Fibroblast of villous mesenchyme (primary cell): ENCODE measurements around the gene MFSD2B. TPM values are rescaled to one million over a fixed set of nuclear protein-coding genes. Genes with fewer than 3 reads are reported as not detected.
A peak's percentile ranks its signal among the peaks of the same experiment; 100 is the strongest.

Source experiments
- DNase-seq: peaks from one replicate; pipeline ENCODE4 v3.0.0-alpha.2; 2010; ENCODE audit warnings: low read depth
- H3K4me3 ChIP-seq: 2 replicates; pipeline ENCODE4 v1.5.1; 2011; ENCODE audit warnings: low read depth, mild to moderate bottlenecking, low read length
- total RNA-seq: library from RNA; depleted of rRNA; stranded (reverse); fragments of >200 nt; gene quantifications from 2 replicates; pipeline ENCODE4 v1.2.3, GENCODE V29; 2012
- TF ChIP-seq, protein P1 (sequence below): IDR thresholded peaks from 2 replicates; pipeline ENCODE4 v1.5.1; 2012; ENCODE audit warnings: low read depth, mild to moderate bottlenecking, low read length; ENCODE audit not compliant: insufficient read depth

MFSD2B gene
- total RNA-seq, 1 donor, result under 0.01 TPM

DNA sequence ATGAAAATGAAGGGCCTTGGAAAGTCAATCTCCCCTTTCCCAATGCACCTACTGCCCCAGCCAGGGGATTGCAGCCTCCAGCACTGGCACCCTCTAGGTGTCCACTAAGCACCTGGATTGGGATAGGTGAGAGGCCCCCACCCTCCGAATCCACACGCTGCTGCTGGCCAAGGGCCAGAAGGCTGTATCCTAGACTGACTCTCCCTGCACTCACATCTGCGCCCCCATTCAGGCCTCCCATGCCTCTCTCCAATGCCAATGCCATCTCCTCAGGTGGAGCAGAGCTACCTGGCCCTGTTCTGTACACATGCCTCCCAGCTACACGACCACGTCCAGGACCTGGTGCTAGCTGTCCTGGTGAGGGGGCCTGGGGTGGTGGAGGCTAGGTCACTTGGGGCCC is 9.8 kb downstream of the MFSD2B start:
- TF ChIP-seq, protein P1, sequence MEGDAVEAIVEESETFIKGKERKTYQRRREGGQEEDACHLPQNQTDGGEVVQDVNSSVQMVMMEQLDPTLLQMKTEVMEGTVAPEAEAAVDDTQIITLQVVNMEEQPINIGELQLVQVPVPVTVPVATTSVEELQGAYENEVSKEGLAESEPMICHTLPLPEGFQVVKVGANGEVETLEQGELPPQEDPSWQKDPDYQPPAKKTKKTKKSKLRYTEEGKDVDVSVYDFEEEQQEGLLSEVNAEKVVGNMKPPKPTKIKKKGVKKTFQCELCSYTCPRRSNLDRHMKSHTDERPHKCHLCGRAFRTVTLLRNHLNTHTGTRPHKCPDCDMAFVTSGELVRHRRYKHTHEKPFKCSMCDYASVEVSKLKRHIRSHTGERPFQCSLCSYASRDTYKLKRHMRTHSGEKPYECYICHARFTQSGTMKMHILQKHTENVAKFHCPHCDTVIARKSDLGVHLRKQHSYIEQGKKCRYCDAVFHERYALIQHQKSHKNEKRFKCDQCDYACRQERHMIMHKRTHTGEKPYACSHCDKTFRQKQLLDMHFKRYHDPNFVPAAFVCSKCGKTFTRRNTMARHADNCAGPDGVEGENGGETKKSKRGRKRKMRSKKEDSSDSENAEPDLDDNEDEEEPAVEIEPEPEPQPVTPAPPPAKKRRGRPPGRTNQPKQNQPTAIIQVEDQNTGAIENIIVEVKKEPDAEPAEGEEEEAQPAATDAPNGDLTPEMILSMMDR, result no peak
- H3K4me3 ChIP-seq, result no peak overlapping the region
- DNase-seq, result no peak

DNA sequence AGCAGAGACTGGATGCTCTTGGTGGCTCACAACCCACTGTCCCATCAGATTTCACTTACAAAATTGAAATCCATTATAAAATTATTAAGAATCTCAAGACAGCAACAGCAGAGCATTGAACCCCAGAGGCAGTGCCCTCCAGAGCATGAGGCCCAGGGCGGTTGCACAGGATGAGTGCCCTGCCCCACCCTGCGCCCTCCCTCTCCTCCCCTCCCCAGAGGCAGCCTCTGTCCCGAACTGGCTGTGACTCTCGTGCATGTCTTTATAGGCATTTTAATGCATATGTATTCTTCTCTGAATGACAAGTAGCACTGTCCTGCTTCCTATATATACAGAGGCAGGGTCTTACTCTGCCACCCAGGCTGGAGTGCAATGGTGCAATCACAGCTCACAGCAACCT is 10.4 kb downstream of the MFSD2B start:
- TF ChIP-seq, protein P1, result no peak
- no peak for DNase-seq

DNA sequence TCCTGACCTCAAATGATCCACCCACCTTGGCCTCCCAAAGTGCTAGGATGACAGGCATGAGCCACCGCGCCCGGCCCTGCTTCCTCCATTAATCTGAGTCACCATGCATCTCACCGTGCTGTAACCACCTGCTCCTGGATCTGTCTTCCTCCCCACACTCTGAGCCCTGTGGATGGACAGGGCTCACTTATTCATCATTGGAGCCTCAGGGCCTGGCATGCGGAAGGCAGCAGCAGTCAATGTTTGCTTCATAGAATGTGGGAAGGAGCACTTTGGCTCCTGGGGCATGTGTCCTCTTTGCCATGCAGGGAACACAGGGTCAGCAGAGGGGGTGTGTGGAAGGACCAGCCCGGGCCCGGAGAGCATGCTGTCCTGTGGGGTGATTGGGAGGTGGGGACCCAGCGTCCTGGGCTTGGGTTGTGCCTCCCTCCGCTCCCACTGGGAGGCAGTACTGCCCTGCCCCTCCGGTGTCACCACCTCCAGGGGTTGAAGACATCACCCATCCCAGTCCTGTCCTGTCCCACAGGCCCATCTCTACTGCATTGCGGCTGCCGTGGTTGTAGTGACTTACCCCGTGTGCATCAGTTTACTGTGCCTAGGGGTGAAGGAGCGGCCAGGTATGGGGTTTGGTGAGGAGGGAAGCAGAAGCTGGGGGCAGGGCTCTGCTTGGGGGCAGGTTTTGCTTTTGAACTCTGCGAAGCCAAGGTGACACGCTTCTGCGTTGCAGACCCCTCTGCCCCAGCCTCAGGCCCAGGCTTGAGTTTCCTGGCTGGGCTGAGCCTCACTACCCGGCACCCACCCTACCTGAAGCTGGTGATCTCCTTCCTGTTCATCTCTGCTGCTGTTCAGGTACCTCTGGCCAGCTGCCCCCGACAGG is 11.5 kb downstream of the MFSD2B start:
- DNase-seq, result no peak
- no peak overlapping the region for H3K4me3 ChIP-seq
- TF ChIP-seq, protein P1, result peak; percentile 43

More for the DNA sequence above, 10.4 kb downstream of the MFSD2B start:
- no peak overlapping the region for H3K4me3 ChIP-seq

DNA sequence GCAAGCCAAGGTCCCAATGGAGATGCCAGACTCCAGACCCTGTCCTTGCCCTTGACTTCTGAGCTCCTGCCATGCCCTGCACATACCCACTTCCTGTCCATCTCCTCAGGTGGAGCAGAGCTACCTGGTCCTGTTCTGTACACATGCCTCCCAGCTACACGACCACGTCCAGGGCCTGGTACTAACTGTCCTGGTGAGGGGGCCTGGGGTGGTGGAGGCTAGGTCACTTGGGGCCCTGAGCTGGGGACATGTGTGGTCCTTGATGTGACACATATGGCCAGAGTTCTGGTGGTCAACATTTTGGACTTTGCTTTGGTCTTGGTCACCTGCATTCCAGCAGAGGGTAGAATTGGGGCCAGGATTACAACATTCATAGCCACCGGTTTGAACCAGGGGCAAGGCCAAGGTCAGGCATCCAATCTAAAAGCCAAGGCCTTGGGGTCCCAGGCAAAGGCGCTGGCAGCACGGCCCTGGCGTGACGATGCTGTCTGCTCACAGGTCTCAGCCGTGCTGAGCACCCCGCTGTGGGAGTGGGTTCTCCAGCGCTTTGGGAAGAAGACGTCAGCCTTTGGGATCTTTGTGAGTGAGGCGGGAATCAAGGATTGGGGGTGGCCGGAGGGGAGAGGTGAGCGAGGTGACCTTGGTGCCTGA is 12.6 kb downstream of the MFSD2B start:
- no peak for DNase-seq
- H3K4me3 ChIP-seq, result no peak overlapping the region
- TF ChIP-seq, protein P1, result no peak

DNA sequence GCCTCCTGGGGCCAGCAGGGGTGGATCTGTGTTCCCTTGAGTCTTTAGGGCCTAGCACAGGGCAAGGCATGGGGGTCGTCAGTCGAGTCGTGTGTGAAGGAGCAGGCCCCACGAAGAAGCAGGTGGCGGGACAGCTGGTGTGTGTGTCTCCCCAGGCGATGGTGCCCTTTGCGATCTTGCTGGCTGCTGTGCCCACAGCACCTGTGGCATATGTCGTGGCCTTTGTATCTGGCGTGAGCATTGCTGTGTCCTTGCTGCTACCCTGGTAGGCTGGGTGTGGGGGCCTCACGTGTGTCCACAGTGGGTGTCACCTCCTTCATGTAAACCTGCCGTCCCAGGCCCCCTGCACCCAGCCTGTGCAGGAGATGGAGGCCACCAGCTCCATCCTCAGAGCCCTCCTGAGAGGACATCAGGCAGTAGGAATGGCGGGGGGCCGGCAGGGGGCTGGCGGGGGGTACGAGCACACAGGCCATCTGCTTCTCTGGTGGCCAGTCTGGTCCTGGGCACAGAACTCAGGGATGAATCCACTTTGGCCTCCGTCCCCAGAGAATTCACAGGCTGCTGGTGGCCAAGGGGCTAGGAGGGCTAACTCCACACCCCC is 13.2 kb downstream of the MFSD2B start:
- DNase-seq, result no peak
- H3K4me3 ChIP-seq, result no peak overlapping the region
- TF ChIP-seq, protein P1, result no peak

DNA sequence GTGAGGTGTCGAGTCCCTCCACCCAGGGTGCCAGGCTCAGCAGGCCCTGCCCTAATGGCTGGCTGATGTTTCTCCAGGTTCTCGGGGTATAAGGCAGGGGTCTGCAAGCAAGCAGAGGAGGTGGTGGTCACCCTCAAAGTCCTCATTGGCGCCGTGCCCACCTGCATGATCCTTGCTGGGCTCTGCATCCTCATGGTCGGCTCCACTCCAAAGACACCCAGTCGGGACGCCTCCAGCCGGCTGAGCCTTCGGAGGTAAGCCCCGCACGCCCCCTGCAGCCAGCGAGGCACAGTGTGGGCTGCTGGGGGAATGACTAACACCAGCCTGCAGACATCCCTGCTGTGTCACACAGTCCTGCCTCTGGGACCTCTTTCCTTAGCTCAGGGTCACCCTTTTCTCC is 14.1 kb downstream of the MFSD2B start:
- H3K4me3 ChIP-seq, result no peak overlapping the region
- DNase-seq, result peak; percentile 35
- TF ChIP-seq, protein P1, result peak; percentile 52
